ENCODE measurements around the gene SLC35B4.

DNA sequence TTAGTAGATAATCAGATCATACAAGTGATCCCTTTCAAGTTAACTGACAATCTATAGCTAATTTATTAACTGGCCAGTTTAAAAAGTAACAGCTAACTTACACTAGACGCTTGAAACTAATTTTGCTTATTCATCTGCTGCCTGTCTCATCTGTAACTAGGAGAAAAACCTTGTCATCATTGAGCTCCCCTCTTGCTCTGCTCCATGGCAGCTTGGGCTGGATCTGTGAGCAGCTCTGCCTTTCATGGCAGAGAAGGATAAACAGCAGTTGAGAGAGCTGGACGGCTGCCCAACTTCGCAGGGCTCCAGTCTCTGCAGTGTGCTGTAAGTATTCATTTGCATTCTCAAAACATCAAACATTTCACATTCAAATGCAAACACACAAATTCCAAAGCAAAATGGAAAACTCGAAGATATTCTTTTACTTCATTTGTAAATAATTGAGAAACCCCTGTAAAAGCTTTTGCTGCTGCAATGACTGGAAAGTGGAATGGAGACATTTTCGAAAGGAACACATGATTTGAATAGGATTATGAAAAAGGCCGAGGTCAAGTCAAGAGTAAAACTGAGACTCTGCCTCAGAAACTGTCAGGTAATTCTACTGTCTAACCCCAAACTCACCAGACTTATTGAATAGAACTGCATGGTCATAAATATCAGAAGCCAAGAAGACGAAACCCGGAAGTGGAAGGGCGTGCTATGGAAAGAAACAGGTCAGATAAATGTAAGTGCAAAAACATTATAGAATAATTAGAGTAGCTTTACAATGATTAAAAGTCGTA is 17.6 kb downstream of the SLC35B4 start:
- TF ChIP-seq, protein P1, sequence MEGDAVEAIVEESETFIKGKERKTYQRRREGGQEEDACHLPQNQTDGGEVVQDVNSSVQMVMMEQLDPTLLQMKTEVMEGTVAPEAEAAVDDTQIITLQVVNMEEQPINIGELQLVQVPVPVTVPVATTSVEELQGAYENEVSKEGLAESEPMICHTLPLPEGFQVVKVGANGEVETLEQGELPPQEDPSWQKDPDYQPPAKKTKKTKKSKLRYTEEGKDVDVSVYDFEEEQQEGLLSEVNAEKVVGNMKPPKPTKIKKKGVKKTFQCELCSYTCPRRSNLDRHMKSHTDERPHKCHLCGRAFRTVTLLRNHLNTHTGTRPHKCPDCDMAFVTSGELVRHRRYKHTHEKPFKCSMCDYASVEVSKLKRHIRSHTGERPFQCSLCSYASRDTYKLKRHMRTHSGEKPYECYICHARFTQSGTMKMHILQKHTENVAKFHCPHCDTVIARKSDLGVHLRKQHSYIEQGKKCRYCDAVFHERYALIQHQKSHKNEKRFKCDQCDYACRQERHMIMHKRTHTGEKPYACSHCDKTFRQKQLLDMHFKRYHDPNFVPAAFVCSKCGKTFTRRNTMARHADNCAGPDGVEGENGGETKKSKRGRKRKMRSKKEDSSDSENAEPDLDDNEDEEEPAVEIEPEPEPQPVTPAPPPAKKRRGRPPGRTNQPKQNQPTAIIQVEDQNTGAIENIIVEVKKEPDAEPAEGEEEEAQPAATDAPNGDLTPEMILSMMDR (IDR thresholded peaks at IDR 0.05) = no peak
- TF ChIP-seq TCF7L2 (IDR thresholded peaks at IDR 0.05; ENCODE audit: low read depth, low read length) = no peak
- TF ChIP-seq, protein P2, sequence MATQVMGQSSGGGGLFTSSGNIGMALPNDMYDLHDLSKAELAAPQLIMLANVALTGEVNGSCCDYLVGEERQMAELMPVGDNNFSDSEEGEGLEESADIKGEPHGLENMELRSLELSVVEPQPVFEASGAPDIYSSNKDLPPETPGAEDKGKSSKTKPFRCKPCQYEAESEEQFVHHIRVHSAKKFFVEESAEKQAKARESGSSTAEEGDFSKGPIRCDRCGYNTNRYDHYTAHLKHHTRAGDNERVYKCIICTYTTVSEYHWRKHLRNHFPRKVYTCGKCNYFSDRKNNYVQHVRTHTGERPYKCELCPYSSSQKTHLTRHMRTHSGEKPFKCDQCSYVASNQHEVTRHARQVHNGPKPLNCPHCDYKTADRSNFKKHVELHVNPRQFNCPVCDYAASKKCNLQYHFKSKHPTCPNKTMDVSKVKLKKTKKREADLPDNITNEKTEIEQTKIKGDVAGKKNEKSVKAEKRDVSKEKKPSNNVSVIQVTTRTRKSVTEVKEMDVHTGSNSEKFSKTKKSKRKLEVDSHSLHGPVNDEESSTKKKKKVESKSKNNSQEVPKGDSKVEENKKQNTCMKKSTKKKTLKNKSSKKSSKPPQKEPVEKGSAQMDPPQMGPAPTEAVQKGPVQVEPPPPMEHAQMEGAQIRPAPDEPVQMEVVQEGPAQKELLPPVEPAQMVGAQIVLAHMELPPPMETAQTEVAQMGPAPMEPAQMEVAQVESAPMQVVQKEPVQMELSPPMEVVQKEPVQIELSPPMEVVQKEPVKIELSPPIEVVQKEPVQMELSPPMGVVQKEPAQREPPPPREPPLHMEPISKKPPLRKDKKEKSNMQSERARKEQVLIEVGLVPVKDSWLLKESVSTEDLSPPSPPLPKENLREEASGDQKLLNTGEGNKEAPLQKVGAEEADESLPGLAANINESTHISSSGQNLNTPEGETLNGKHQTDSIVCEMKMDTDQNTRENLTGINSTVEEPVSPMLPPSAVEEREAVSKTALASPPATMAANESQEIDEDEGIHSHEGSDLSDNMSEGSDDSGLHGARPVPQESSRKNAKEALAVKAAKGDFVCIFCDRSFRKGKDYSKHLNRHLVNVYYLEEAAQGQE (IDR thresholded peaks at IDR 0.05; ENCODE audit: insufficient read depth in 1 of 2, low read depth in 2 of 2, low read length in 1 of 2) = no peak
- TF ChIP-seq POLR2AphosphoS5 (IDR thresholded peaks at IDR 0.05; ENCODE audit: low read depth, low read length) = no peak
- TF ChIP-seq SIN3A (IDR thresholded peaks at IDR 0.05; ENCODE audit: borderline replicate concordance, insufficient read depth, low read depth, low read length) = no peak
